T-helper 1 cell treated with Interleukin-12 subunit alpha and Interleukin-12 subunit beta and Interleukin-4 antibody, amounts not matched to agents 30 ng/mL and 1 ng/mL, for 36 hours (primary cell): Measurements from ENCODE around the gene BCR. TPM values are rescaled to one million over a fixed set of nuclear protein-coding genes. Genes with fewer than 3 reads are reported as not detected.

Source experiments
- intact Hi-C: fragments of 100-400 bp; cut with micrococcal nuclease; formaldehyde crosslinking; loops from one replicate; pipeline ENCODE4 v1.15.1; 2024
- total RNA-seq: library from RNA; stranded (reverse); gene quantifications from 2 replicates; pipeline ENCODE4 v1.2.3, GENCODE V29; 2022

BCR gene
- total RNA-seq, 1 donor from 2014 or later, result 67.7 TPM

GRCh38 chr22:23284504-23285033 is 104.3 kb downstream of the BCR start:
- intact Hi-C loops, result no loop called here

DNA sequence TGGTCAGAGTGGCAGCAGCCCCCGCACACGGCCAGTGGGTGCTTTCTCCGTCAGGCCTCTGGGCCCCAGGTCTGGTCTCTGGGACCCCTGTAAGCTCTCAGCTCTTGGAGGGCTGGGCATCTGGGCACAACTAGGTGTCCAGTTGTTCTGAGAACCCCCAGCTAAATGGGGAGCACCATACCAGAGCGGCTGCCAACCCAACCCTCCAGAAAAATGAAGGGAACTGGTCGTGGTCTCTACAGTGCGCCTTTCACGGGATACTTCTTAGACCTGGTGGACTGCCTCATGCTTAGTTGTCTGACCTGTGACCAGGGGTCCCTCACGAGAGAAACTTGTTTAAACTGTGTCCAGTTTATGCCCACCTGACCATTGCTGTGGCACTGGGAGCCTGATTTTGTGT is 104.9 kb downstream of the BCR start:
- intact Hi-C loops, result no loop called here

GRCh38 chr22:23285734-23286133 is 105.4 kb downstream of the BCR start:
- intact Hi-C loops, result no loop called here

DNA sequence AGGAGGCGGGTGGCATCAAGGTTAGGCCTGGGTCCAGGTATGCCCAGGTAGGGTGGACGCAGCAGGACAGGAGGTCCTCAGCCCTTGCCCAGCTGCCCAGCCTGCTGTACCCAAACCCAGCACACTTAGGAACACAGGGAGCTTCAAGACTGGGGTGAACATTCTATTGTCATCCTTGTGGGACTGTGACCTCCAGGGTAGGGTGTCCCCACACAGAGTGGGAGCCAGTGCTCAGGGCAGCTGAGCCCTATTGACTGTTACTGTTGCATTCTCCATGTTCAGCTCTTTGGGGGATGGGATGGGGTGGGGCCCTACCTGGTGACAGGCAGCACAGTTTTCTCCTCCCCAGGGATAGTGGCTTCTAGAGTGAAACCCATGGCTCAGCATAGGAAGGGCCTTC is 106.0 kb downstream of the BCR start:
- intact Hi-C loops, result no loop called here

- intact Hi-C loops, result no loop called here
Measured at GRCh38 chr22:23287136-23288095, 107.1 kb downstream of the BCR start.

DNA sequence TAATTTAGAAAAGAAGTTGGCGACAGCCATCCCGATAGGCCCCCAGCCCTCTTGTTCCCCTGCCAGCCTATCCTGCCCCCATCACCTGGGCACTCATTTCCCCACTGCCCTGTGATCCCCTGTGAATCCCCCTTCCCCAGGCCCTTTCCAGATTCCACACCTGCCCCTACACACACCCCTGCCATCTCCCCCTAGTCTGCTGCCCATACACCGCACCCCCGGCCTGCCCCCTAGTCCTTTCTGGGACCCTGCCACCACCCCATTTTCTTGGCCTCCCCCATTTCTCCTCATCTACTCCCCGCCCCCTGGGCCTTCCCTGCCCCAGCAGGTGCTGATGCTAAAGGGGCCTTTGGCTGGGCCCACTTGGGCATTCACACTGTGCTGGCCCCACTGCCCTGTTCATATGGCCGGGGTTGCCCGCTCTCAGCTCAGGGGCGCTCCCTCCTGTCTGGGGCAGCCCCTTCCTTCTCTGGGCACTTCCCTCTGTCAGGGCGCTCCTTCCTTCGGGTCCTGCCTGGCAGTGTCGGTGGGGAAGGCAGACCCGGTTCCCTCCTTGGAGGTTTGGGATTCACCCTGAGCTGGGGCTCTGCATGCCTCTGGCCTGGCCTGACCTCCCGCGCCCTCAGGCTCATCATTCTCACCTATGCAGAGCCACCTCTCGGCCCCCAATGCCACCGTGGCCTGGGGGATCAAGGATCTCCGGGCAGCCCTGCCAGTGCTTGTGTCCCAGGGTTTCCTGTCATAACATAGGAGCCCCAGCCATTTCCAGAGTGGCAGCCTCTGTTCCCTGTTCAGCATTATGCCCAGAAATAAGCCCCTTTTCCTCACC is 108.2 kb downstream of the BCR start:
- intact Hi-C loops, result no loop called here

DNA sequence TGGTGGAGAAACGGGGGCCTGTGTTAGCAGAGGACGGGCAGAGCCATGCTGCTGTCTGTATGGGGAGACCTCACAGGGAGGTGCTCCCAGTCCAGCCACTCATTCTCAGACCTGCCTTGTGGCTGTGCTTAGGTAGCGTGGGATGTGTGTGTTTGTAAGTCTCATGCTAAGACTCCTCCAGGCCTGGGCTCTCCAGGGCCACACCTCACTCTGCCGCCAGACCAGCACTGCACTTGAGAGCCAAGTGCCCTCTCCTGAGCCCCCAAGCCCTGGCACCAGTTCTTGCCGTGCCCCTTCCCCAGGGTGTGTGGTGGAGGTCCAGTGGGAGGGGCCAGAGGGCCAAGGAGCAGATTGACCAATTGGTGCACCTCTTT is 108.8 kb downstream of the BCR start:
- intact Hi-C loops, result no loop called here

DNA sequence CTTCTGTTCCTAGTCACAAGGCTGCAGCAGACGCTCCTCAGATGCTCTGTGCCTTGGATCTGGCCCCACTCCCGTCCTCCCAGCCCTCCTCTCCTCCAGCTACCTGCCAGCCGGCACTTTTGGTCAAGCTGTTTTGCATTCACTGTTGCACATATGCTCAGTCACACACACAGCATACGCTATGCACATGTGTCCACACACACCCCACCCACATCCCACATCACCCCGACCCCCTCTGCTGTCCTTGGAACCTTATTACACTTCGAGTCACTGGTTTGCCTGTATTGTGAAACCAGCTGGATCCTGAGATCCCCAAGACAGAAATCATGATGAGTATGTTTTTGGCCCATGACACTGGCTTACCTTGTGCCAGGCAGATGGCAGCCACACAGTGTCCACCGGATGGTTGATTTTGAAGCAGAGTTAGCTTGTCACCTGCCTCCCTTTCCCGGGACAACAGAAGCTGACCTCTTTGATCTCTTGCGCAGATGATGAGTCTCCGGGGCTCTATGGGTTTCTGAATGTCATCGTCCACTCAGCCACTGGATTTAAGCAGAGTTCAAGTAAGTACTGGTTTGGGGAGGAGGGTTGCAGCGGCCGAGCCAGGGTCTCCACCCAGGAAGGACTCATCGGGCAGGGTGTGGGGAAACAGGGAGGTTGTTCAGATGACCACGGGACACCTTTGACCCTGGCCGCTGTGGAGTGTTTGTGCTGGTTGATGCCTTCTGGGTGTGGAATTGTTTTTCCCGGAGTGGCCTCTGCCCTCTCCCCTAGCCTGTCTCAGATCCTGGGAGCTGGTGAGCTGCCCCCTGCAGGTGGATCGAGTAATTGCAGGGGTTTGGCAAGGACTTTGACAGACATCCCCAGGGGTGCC is 109.8 kb downstream of the BCR start:
- intact Hi-C loops, result loop anchor here (1.0 kb wide), 1 partner anchor 112 kb away; no protein-coding TSS in a partner anchor

- intact Hi-C loops, result no loop called here
Measured at GRCh38 chr22:23291806-23292452, 111.6 kb downstream of the BCR start.

DNA sequence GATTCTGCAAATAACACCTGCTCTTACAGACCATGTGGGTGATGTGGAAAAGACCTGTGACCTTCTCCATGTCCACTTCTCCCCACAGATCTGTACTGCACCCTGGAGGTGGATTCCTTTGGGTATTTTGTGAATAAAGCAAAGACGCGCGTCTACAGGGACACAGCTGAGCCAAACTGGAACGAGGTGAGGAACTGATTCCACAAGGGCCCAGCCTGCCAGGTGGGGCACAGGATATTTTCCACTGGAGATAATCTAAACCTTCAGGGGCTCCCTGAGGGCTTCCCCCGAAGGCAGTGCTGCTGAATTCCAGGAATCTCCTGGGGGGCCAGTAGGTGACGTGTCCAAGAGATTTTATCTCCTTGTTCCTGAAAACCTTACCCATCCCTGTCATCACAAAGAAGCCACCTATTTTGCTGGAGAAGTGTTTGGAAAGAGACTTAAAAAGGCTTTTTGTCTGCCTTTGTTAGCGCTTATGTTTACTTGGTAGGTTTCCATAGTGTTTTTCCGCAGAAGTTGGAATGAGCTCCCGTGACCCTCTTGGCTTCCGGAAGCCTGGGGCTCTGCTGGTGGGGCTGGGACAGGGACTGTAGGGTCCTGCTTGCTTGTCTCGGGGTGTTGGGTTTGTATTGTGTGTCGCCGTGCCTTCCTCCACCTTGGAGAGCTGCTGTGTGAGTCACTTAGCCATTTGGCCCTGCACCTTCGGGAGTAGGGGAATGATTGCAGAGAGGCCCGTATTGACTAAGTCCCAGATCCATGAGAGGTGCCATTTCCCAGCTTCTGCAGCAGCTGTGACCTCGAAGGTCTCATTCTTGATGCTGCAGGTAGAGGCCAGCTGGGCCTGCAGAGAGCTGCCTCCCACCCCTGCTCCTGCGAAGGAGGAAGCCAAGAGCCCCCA is 112.4 kb downstream of the BCR start:
- intact Hi-C loops, result no loop called here

DNA sequence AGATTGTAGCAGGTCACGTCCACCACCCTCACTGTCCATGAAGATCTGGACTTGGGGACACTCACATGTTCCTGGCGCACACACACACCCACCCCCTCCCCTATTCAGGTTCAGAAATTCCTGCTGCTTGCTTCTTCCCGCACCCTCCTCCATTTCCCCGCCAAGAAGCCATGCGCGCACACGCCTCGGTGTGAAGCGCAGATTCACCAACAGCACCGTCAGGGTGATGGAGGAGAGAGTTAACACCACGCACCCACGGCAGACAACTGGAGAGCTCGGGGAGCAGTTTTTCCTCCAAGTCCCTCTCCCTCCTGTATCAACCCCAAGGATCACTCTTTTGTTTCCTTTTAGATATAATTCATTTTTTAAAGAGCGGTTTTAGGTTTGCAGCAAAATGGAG is 113.4 kb downstream of the BCR start:
- intact Hi-C loops, result no loop called here

- intact Hi-C loops, result no loop called here
Measured at GRCh38 chr22:23294221-23294620, 113.9 kb downstream of the BCR start.

GRCh38 chr22:23300476-23300875 is 120.2 kb downstream of the BCR start:
- intact Hi-C loops, result no loop called here

GRCh38 chr22:23301591-23301990 is 121.3 kb downstream of the BCR start:
- intact Hi-C loops, result no loop called here

DNA sequence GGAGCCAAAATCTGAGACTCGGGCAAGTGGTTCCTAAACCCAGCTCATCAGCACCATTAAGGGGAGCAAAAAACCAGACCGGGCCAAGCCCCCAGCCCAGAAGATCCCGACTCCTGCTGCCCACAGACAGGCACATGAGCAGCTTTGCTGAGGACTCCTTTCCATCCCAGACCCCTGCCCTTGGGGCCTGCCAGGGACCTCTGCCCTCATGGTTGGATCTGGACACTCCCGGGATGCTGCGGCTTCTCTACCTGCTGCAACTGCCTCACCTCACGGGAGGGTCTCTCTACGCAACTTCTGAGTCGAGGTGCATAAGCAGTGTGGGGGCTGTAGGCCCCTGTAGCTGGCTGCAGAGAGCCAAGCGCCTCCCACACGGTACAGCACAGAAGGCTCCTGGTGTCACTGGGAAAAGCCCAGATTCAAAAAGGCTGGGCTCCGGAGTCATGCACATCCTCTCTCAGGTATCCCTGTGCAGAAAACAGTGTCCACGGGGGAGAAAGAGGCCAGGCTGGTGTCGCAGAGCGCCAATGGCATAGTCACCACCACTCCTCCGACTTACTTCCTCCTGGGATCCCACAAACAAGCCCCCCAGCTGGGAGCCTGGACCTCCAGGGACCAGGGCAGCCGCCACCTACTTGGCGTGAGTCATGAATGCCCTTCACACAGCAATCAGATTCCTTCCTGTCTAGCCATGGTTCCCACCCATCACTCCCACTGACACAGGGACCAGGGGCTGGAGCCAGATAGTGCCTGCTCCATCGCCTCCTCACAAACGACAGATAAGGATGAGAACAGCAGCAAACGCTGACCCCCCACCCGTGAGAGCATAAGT is 122.1 kb downstream of the BCR start:
- intact Hi-C loops, result no loop called here

DNA sequence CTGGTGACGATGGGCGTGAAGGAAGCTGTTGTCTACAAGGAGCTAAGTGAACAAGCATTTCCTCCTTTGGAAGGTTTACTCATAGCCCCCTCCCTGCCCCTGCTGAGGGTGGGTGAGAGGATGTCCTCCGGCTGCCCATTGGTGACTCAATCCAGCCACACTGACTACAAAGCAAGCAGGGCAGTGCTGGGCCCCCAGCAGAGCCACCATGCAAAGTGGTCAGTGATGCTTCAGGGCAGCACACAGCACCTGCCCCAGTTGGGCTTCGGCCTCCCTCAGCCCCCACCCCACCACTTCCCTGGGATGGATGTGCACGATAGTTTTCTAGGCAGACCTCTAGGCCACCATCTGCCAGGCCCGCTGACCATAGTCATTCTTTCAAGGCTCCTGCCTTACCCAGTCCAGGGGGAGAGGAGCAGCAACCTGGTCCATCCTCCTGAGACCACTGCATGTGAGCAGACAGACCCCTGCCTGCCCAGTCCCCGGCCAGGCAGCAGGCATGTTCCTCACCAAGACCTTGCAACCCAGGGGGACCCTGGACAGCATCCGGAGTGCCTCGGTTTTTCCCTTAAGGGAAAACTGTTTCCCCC is 125.1 kb downstream of the BCR start:
- intact Hi-C loops, result no loop called here

- intact Hi-C loops, result no loop called here
Measured at GRCh38 chr22:23305922-23306374, 125.6 kb downstream of the BCR start.

DNA sequence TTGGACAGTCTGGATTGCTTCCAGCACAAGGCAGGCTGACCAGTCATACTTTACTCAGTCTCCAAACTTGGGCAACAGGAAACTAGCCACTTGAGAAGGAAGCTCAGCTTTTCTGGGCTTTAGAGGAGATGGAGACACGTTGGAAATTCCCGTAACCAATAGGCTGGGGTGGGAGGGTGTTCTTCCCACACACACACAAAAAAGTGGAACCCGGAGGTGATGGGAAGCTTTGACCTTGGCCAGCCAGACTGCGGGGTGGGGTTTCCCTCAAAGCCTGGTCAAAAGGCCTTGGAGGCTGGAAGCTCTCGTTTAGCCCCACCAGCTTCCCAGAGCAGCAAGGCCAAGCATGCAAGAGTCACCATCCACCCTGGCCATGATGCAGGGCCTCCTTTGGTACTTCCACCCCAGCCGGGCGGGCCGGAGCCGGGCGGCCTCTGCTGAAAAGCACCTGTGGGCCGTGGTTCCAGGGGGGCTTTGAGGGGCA is 126.2 kb downstream of the BCR start:
- intact Hi-C loops, result no loop called here
